Skin epidermis (tissue), 12 donors: ENCODE measurements around the gene OBSCN.
"Not testable (repeated sequence)": the region's sequence is repeated elsewhere in the genome, so short reads cannot be mapped to it uniquely, and the experiment has no call there.

Source experiments
- H3K27ac ChIP-seq, 21 experiments: fragments of 200-600 bp; sonication (generic) in 11 of 21; one replicate each; pipeline ENCODE4 v1.5.0; 2020; ENCODE audit warnings: mild to moderate bottlenecking in 3 of 21, inconsistent platforms in 2 of 21, moderate library complexity in 2 of 21
- H3K4me3 ChIP-seq, 7 experiments: fragments of 200-600 bp; sonication (generic) in 2 of 7; one replicate each; pipeline ENCODE4 v1.5.0; 2020; ENCODE audit warnings: inconsistent platforms in 2 of 7, mild to moderate bottlenecking in 2 of 7, moderate library complexity in 1 of 7

Gene OBSCN

GRCh38 chr1:228170666-228171065 lies 37.2 kb upstream of the OBSCN start:
- Histone ChIP-seq H3K27ac (no peak overlapping the region), H3K4me3 (no peak overlapping the region)

GRCh38 chr1:228171221-228171891 lies 36.5 kb upstream of the OBSCN start:
- Histone ChIP-seq H3K4me3 (no peak overlapping the region), H3K27ac (no peak overlapping the region)

- no peak overlapping the region for H3K27ac ChIP-seq
- H3K4me3 ChIP-seq = no peak overlapping the region
These were observed 35.0 kb upstream of the OBSCN start for GRCh38 chr1:228172591-228173527.

- not testable (repeated sequence) for H3K4me3 ChIP-seq, H3K27ac ChIP-seq
These were observed 34.0 kb upstream of the OBSCN start for GRCh38 chr1:228173528-228174481.

GRCh38 chr1:228174482-228175315 lies 33.1 kb upstream of the OBSCN start:
- Histone ChIP-seq H3K4me3 (peak overlapping the region in 5 of 7 experiments; percentile 2 to 28 (median 26)), H3K27ac (peak overlapping the region in 1 of 21 experiments; percentile 9)

GRCh38 chr1:228175316-228176023 lies 32.4 kb upstream of the OBSCN start:
- Histone ChIP-seq H3K27ac (peak overlapping the region in 1 of 21 experiments; percentile 9), H3K4me3 (peak overlapping the region in 2 of 7 experiments; percentile 26)

- Histone ChIP-seq H3K4me3 (no peak overlapping the region), H3K27ac (no peak overlapping the region)
These were observed 31.8 kb upstream of the OBSCN start for GRCh38 chr1:228176024-228176395.

GRCh38 chr1:228176461-228177182 lies 31.2 kb upstream of the OBSCN start:
- Histone ChIP-seq H3K4me3 (no peak overlapping the region), H3K27ac (no peak overlapping the region)

- no peak overlapping the region for H3K27ac ChIP-seq
- H3K4me3 ChIP-seq = no peak overlapping the region
These were observed 30.7 kb upstream of the OBSCN start for GRCh38 chr1:228177183-228177475.

- Histone ChIP-seq H3K27ac (no peak overlapping the region), H3K4me3 (no peak overlapping the region)
These were observed 29.8 kb upstream of the OBSCN start for GRCh38 chr1:228177721-228178710.

GRCh38 chr1:228178737-228179684 lies 28.8 kb upstream of the OBSCN start:
- H3K4me3 ChIP-seq = no peak overlapping the region
- H3K27ac ChIP-seq = peak overlapping the region in 2 of 21 experiments; percentile 18 to 38

GRCh38 chr1:228180271-228180958 lies 27.4 kb upstream of the OBSCN start:
- Histone ChIP-seq H3K27ac (no peak overlapping the region), H3K4me3 (no peak overlapping the region)

GRCh38 chr1:228180959-228181644 lies 26.7 kb upstream of the OBSCN start:
- Histone ChIP-seq H3K4me3 (no peak overlapping the region), H3K27ac (no peak overlapping the region)

GRCh38 chr1:228181645-228182034 lies 26.2 kb upstream of the OBSCN start:
- H3K4me3 ChIP-seq = no peak overlapping the region
- H3K27ac ChIP-seq = peak overlapping the region in 1 of 21 experiments; percentile 1
